Endodermal cell (in vitro differentiated cells): ENCODE results near the gene C17orf67. TPM values are rescaled to one million over a fixed set of nuclear protein-coding genes. Genes with fewer than 3 reads are reported as not detected.

Source experiments
- DNase-seq: peaks from one replicate; pipeline ENCODE4 v3.0.0-alpha.2; 2017
- H3K27ac ChIP-seq: 2 replicates; pipeline ENCODE4 v1.5.1; 2013; ENCODE audit warnings: mild to moderate bottlenecking, low read depth, low read length, moderate library complexity
- H3K27me3 ChIP-seq: 2 replicates; pipeline ENCODE4 v1.6.1; 2013; ENCODE audit warnings: mild to moderate bottlenecking, low read length, moderate library complexity; ENCODE audit not compliant: insufficient read depth, control insufficient read depth, poor library complexity, severe bottlenecking
- H3K36me3 ChIP-seq: 2 replicates; pipeline ENCODE4 v1.7.0; 2013; ENCODE audit warnings: mild to moderate bottlenecking, low read length, moderate library complexity; ENCODE audit not compliant: control insufficient read depth, insufficient read depth
- H3K4me1 ChIP-seq: one replicate; pipeline ENCODE4 v1.7.0; 2013; ENCODE audit warnings: low read length; ENCODE audit not compliant: control insufficient read depth, insufficient read depth
- H3K4me3 ChIP-seq: 2 replicates; pipeline ENCODE4 v1.5.1; 2013; ENCODE audit warnings: mild to moderate bottlenecking, low read length, moderate library complexity
- H3K9ac ChIP-seq: 2 replicates; pipeline ENCODE4 v1.6.1; 2013; ENCODE audit warnings: mild to moderate bottlenecking, low read length, moderate library complexity; ENCODE audit not compliant: poor library complexity, severe bottlenecking; ENCODE audit errors: extremely low read depth
- H3K9me3 ChIP-seq: 2 replicates; pipeline ENCODE4 v1.6.1; 2013; ENCODE audit warnings: mild to moderate bottlenecking, low read length, moderate library complexity; ENCODE audit not compliant: control insufficient read depth
- H3K27ac Mint-ChIP-seq: 2 replicates; pipeline ENCODE4 v1.8.0; 2020; ENCODE audit warnings: mixed read lengths
- H3K27me3 Mint-ChIP-seq: 2 replicates; pipeline ENCODE4 v1.8.0; 2021; ENCODE audit warnings: mild to moderate bottlenecking, mixed read lengths; ENCODE audit not compliant: insufficient read depth
- H3K36me3 Mint-ChIP-seq: 2 replicates; pipeline ENCODE4 v1.8.0; 2020; ENCODE audit warnings: low read depth, mixed read lengths
- H3K4me1 Mint-ChIP-seq: 2 replicates; pipeline ENCODE4 v1.8.0; 2020; ENCODE audit warnings: mixed read lengths
- H3K4me3 Mint-ChIP-seq: 2 replicates; pipeline ENCODE4 v1.8.0; 2020; ENCODE audit warnings: mild to moderate bottlenecking, moderate library complexity, mixed read lengths
- H3K9me3 Mint-ChIP-seq: 2 replicates; pipeline ENCODE4 v1.8.0; 2020; ENCODE audit warnings: mild to moderate bottlenecking, mixed read lengths
- WGBS, 2 experiments: methylation state at CpG; one replicate each; pipeline versions ENCODE4 v1.1.5 to v1.1.7; 2013; ENCODE audit warnings: missing lambda C conversion rate in 2 of 2, mixed read lengths in 1 of 2; ENCODE audit not compliant: insufficient coverage in 1 of 2, insufficient read length in 1 of 2; 5-methylcytosine and 5-hydroxymethylcytosine counted together
- total RNA-seq, 2 donors: library from RNA; stranded (reverse); fragmentation: NEBNext Ultra II Directional in 1 of 2; extraction: Animal tissue kit (Norgen Biotek cat#: 25700) in 1 of 2; gene quantifications; 2 replicates in 1 of 2; 3 replicates in 1 of 2; pipeline ENCODE4 v1.2.1, GENCODE V29; 2021
- TF ChIP-seq, protein P1 (sequence below): fragments of 200-600 bp; sonication (generic); conservative IDR thresholded peaks from 2 replicates; pipeline ENCODE4 v1.5.0; 2021; ENCODE audit warnings: antibody characterized with exemption, mild to moderate bottlenecking

C17orf67 gene
- total RNA-seq, 2 donors from 2014 or later = 1.2 to 1.5 TPM

DNA sequence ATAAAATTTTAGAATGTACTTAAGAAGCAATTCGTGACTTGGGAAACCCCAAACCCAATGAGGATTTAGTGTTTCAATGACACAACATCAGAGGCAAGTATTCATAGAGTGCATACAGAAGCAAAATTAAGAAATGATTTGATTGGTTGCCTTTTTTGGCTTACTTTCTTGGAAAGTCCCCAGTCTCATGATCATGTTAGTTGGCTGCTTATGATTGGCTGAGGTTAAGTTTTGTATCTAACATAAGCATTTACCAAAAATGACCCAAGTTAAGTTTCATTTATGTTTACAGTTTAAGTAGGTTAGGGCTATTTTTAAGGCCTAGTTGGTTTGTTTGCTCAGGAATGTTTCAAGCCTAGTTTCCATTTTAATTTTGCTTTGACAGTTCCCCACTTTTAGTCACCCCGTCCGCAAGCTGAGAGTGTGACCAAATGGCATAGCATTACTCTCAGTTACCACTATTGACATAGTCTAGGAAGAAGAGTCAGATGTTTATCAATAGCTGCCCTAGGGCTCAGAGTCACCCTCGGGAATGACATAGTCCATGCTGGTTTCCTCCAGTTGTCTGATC, 36.4 kb upstream of the C17orf67 start:
- H3K4me3 ChIP-seq = no peak overlapping the region
- no peak overlapping the region for H3K27ac ChIP-seq
- H3K9me3 ChIP-seq = no peaks in the 10 kb centered on the region
- no peak overlapping the region for H3K9ac ChIP-seq
- no peaks in the 10 kb centered on the region for H3K36me3 ChIP-seq
- Mint-ChIP-seq H3K4me1 (no peaks in the 10 kb centered on the region), H3K4me3 (no peak overlapping the region), H3K36me3 (no peaks in the 10 kb centered on the region), H3K27me3 (no peaks in the 10 kb centered on the region), H3K9me3 (no peaks in the 10 kb centered on the region), H3K27ac (no peak overlapping the region)
- TF ChIP-seq, protein P1, sequence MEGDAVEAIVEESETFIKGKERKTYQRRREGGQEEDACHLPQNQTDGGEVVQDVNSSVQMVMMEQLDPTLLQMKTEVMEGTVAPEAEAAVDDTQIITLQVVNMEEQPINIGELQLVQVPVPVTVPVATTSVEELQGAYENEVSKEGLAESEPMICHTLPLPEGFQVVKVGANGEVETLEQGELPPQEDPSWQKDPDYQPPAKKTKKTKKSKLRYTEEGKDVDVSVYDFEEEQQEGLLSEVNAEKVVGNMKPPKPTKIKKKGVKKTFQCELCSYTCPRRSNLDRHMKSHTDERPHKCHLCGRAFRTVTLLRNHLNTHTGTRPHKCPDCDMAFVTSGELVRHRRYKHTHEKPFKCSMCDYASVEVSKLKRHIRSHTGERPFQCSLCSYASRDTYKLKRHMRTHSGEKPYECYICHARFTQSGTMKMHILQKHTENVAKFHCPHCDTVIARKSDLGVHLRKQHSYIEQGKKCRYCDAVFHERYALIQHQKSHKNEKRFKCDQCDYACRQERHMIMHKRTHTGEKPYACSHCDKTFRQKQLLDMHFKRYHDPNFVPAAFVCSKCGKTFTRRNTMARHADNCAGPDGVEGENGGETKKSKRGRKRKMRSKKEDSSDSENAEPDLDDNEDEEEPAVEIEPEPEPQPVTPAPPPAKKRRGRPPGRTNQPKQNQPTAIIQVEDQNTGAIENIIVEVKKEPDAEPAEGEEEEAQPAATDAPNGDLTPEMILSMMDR = no peak
- no peak for DNase-seq
- no peaks in the 10 kb centered on the region for H3K27me3 ChIP-seq
- H3K4me1 ChIP-seq = no peaks in the 10 kb centered on the region
- WGBS, 2 experiments = 88 to 90% methylated on average over 2 to 4 of the region's 4 CpGs

- Histone ChIP-seq H3K27me3 (no peaks in the 10 kb centered on the region), H3K9ac (no peak overlapping the region), H3K4me3 (no peak overlapping the region), H3K9me3 (no peaks in the 10 kb centered on the region), H3K4me1 (no peaks in the 10 kb centered on the region), H3K27ac (no peak overlapping the region), H3K36me3 (peaks cover 7% of the 10 kb centered on the region)
- TF ChIP-seq, protein P1 = no peak
- 96 to 99% methylated on average over 3 of the region's 3 CpGs for WGBS, 2 experiments
- no peaks in the 10 kb centered on the region for H3K4me1 Mint-ChIP-seq
- no peak for DNase-seq
- no peak overlapping the region for H3K27ac Mint-ChIP-seq
- no peak overlapping the region for H3K4me3 Mint-ChIP-seq
- H3K36me3 Mint-ChIP-seq = no peaks in the 10 kb centered on the region
- no peaks in the 10 kb centered on the region for H3K9me3 Mint-ChIP-seq
- no peaks in the 10 kb centered on the region for H3K27me3 Mint-ChIP-seq
These were observed 35.0 kb upstream of the C17orf67 start for GRCh38 chr17:56868716-56869115.

GRCh38 chr17:56867948-56868376, 34.2 kb upstream of the C17orf67 start:
- TF ChIP-seq, protein P1 = no peak
- no peaks in the 10 kb centered on the region for H3K36me3 Mint-ChIP-seq
- no peak overlapping the region for H3K4me3 Mint-ChIP-seq
- no peaks in the 10 kb centered on the region for H3K27me3 ChIP-seq
- H3K9me3 ChIP-seq = no peaks in the 10 kb centered on the region
- no peaks in the 10 kb centered on the region for H3K4me1 ChIP-seq
- no peak overlapping the region for H3K4me3 ChIP-seq
- DNase-seq = no peak
- H3K27ac Mint-ChIP-seq = no peak overlapping the region
- no peaks in the 10 kb centered on the region for H3K27me3 Mint-ChIP-seq
- H3K9ac ChIP-seq = no peak overlapping the region
- 75 to 82% methylated on average over 2 of the region's 2 CpGs for WGBS, 2 experiments
- H3K9me3 Mint-ChIP-seq = no peaks in the 10 kb centered on the region
- H3K27ac ChIP-seq = no peak overlapping the region
- peaks cover 7% of the 10 kb centered on the region for H3K36me3 ChIP-seq
- H3K4me1 Mint-ChIP-seq = no peaks in the 10 kb centered on the region
